ENCODE results near the gene HMGN3.
"Not testable (repeated sequence)": the region's sequence is repeated elsewhere in the genome, so short reads cannot be mapped to it uniquely, and the experiment has no call there.

DNA sequence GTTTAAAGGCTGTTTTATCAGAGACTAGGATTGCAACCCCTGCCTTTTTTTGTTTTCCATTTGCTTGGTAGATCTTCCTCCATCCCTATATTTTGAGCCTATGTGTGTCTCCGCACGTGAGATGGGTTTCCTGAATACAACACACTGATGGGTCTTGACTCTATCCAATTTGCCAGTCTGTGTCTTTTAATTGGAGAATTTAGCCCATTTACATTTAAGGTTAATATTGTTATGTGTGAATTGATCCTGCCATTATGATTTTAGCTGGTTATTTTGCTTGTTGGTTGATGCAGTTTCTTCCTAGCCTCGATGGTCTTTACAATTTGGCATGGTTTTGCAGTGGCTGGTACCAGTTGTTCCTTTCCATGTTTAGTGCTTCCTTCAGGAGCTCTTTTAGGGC, 20.6 kb upstream of the HMGN3 start:
- TF ChIP-seq POLR2A (IDR thresholded peaks at IDR 0.05; ENCODE audit: extremely low read depth, insufficient read length), result not testable (repeated sequence)
- TF ChIP-seq, protein P1, sequence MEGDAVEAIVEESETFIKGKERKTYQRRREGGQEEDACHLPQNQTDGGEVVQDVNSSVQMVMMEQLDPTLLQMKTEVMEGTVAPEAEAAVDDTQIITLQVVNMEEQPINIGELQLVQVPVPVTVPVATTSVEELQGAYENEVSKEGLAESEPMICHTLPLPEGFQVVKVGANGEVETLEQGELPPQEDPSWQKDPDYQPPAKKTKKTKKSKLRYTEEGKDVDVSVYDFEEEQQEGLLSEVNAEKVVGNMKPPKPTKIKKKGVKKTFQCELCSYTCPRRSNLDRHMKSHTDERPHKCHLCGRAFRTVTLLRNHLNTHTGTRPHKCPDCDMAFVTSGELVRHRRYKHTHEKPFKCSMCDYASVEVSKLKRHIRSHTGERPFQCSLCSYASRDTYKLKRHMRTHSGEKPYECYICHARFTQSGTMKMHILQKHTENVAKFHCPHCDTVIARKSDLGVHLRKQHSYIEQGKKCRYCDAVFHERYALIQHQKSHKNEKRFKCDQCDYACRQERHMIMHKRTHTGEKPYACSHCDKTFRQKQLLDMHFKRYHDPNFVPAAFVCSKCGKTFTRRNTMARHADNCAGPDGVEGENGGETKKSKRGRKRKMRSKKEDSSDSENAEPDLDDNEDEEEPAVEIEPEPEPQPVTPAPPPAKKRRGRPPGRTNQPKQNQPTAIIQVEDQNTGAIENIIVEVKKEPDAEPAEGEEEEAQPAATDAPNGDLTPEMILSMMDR (IDR thresholded peaks at IDR 0.05; ENCODE audit: low read depth, low read length), result not testable (repeated sequence)

Measured in NB4 (cell line).